ENCODE measurements around the gene RAI14.
A peak's percentile ranks its signal among the peaks of the same experiment; 100 is the strongest.

The RAI14 gene

DNA sequence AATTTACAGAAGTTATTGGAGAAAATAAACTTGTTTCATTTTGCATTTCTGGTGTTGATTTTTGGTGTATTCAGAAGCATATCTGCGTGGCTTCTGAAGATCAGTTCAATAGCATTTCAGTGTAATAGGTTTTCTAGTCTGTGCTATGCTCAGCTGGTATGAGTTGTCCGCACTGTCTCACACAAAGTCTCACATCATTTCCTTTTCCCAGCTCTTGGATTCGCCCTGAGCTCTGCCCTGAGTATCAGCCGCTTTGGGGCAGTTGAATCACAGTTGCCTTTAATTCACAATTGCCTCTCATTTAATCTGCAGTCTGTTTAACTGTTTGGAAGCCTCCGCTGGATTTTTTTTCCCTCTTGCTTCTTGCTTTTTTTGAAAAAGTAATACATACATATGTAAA lies 176.4 kb downstream of the RAI14 start:
- no peaks in the 10 kb centered on the region for H3K27me3 ChIP-seq (ENCODE audit: insufficient read depth, low read length)
- H3K36me3 ChIP-seq (ENCODE audit: insufficient read depth, low read length) = peaks cover 62% of the 10 kb centered on the region
- 89% methylated on average over 4 of the region's 5 CpGs for WGBS
- H3K9ac ChIP-seq (ENCODE audit: low read depth, low read length) = no peak overlapping the region
- peaks cover 4% of the 10 kb centered on the region; the same call in 1 of the 2 replicates for H3K4me1 ChIP-seq (ENCODE audit: insufficient read depth, low read length)
- H3K27ac ChIP-seq (ENCODE audit: low read depth, low read length) = no peak overlapping the region
- H3K4me3 ChIP-seq (ENCODE audit: low read length) = no peak overlapping the region
- no peaks in the 10 kb centered on the region for H3K9me3 ChIP-seq (ENCODE audit: insufficient read depth, low read depth, low read length)

GRCh38 chr5:34833090-34833489 lies 177.0 kb downstream of the RAI14 start:
- no peak overlapping the region for H3K4me3 ChIP-seq (ENCODE audit: low read length)
- H3K4me1 ChIP-seq (ENCODE audit: insufficient read depth, low read length) = peaks cover 4% of the 10 kb centered on the region; the same call in 1 of the 2 replicates
- whole genome bisulfite sequencing = no CpG with 5 or more reads among the region's 1 CpG
- no peaks in the 10 kb centered on the region for H3K27me3 ChIP-seq (ENCODE audit: insufficient read depth, low read length)
- H3K36me3 ChIP-seq (ENCODE audit: insufficient read depth, low read length) = peaks cover 57% of the 10 kb centered on the region
- H3K9me3 ChIP-seq (ENCODE audit: insufficient read depth, low read depth, low read length) = no peaks in the 10 kb centered on the region
- no peak overlapping the region for H3K27ac ChIP-seq (ENCODE audit: low read depth, low read length)
- no peak overlapping the region for H3K9ac ChIP-seq (ENCODE audit: low read depth, low read length)

DNA sequence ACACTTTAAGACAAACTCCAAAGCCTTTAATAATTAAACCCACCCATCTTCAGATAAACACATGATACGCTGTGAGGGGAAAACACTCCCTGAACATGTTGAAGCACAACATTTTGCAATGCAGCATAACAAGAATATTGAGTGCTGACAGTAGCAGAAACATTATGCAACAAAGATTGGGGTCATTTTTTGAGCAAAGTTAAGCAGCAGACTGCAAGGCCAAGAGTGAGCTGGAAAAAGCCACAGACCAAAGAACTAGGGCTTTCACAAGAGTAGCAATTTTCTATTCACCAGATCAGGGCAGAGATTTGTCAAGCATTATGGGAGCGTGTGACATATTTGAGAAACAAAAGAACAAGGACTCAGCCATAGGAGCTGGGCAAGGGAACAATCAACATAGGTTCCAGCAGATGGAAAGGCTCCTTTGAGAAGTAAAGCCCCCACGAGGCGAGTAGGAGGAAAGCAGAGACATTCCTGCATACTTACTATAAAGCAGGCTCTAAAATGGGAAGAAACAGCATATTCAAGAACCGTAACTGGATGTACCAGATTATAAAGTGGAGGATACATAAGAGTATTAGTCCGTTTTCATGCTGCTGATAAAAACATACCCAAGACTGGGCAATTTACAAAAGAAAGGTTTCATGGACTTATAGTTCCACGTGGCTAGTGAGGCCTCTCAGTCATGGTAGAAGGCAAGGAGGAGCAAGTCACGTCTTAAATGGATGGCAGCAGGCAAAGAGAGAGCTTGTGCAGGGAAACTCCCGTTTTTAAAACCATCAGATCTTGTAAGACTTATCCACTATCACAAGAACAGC lies 178.1 kb downstream of the RAI14 start:
- Histone ChIP-seq H3K9ac (ENCODE audit: low read depth, low read length) (no peak overlapping the region), H3K27ac (ENCODE audit: low read depth, low read length) (peak overlapping the region; percentile 21; the same call in 1 of the 2 replicates), H3K4me3 (ENCODE audit: low read length) (no peak overlapping the region), H3K4me1 (ENCODE audit: insufficient read depth, low read length) (peaks cover 4% of the 10 kb centered on the region; the same call in 1 of the 2 replicates), H3K27me3 (ENCODE audit: insufficient read depth, low read length) (no peaks in the 10 kb centered on the region), H3K9me3 (ENCODE audit: insufficient read depth, low read depth, low read length) (no peaks in the 10 kb centered on the region), H3K36me3 (ENCODE audit: insufficient read depth, low read length) (peaks cover 47% of the 10 kb centered on the region)
- WGBS = 76% methylated on average over 9 of the region's 9 CpGs

- Histone ChIP-seq H3K4me3 (ENCODE audit: low read length) (no peak overlapping the region), H3K9me3 (ENCODE audit: insufficient read depth, low read depth, low read length) (no peaks in the 10 kb centered on the region), H3K27ac (ENCODE audit: low read depth, low read length) (no peak overlapping the region), H3K27me3 (ENCODE audit: insufficient read depth, low read length) (no peaks in the 10 kb centered on the region), H3K9ac (ENCODE audit: low read depth, low read length) (no peak overlapping the region), H3K36me3 (ENCODE audit: insufficient read depth, low read length) (peaks cover 42% of the 10 kb centered on the region), H3K4me1 (ENCODE audit: insufficient read depth, low read length) (peaks cover 4% of the 10 kb centered on the region; the same call in 1 of the 2 replicates)
- 100% methylated on average over 1 of the region's 1 CpG for WGBS
Observed at GRCh38 chr5:34834794-34835089, 178.6 kb downstream of the RAI14 start.

DNA sequence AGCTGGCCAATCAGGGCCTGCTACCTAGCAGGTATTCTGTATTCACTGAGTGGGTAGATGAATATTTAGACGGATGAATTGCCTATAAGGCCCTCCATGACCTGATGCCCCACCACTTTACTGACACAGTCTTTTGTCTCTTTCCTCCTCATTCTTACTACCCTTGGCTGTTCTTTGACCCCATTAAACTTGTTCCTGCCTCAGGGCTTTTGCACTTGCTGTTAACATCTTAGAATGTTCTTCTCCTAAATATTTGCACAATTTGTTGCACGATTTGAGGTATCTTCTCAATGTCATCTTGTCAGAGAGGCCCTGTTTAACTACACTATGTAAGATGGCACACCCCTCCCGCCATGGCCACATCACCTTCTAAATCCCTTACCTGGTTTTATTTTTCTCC lies 179.5 kb downstream of the RAI14 start:
- H3K9me3 ChIP-seq (ENCODE audit: insufficient read depth, low read depth, low read length) = no peaks in the 10 kb centered on the region
- H3K9ac ChIP-seq (ENCODE audit: low read depth, low read length) = no peak overlapping the region
- WGBS = 92% methylated on average over 3 of the region's 3 CpGs
- peaks cover 4% of the 10 kb centered on the region; the same call in 1 of the 2 replicates for H3K4me1 ChIP-seq (ENCODE audit: insufficient read depth, low read length)
- H3K4me3 ChIP-seq (ENCODE audit: low read length) = no peak overlapping the region
- H3K36me3 ChIP-seq (ENCODE audit: insufficient read depth, low read length) = peaks cover 32% of the 10 kb centered on the region
- no peaks in the 10 kb centered on the region for H3K27me3 ChIP-seq (ENCODE audit: insufficient read depth, low read length)
- no peak overlapping the region for H3K27ac ChIP-seq (ENCODE audit: low read depth, low read length)

- peak within 1 kb of the TSS; percentile 80 for H3K4me3 ChIP-seq (ENCODE audit: low read length)
- 0 out of 2 replicates have a peak, but pooled peaks cover 3% of the 10 kb centered on the region for H3K9me3 ChIP-seq (ENCODE audit: insufficient read depth, low read depth, low read length)
- peaks cover under 1% of the 10 kb centered on the region; the same call in 1 of the 2 replicates for H3K4me1 ChIP-seq (ENCODE audit: insufficient read depth, low read length)
- peak within 1 kb of the TSS; percentile 72 for H3K9ac ChIP-seq (ENCODE audit: low read depth, low read length)
- peak within 1 kb of the TSS; percentile 38 for H3K27ac ChIP-seq (ENCODE audit: low read depth, low read length)
- WGBS = 2% methylated on average over 73 of the region's 73 CpGs
- H3K36me3 ChIP-seq (ENCODE audit: insufficient read depth, low read length) = no peaks in the 10 kb centered on the region
- no peaks in the 10 kb centered on the region for H3K27me3 ChIP-seq (ENCODE audit: insufficient read depth, low read length)
Observed at GRCh38 chr5:34838785-34839714, 182.9 kb downstream of the RAI14 start, which contains the start of gene TTC23L. Gene TTC23L, plus strand, starts transcription at chr5:34839164. Its CDS starts 1,508 bp downstream, at chr5:34840672.

- H3K36me3 ChIP-seq (ENCODE audit: insufficient read depth, low read length) = no peaks in the 10 kb centered on the region
- no peak overlapping the region for H3K9ac ChIP-seq (ENCODE audit: low read depth, low read length)
- no peaks in the 10 kb centered on the region for H3K4me1 ChIP-seq (ENCODE audit: insufficient read depth, low read length)
- no peaks in the 10 kb centered on the region for H3K27me3 ChIP-seq (ENCODE audit: insufficient read depth, low read length)
- WGBS = 100% methylated on average over 2 of the region's 2 CpGs
- H3K27ac ChIP-seq (ENCODE audit: low read depth, low read length) = no peak overlapping the region
- H3K4me3 ChIP-seq (ENCODE audit: low read length) = no peak overlapping the region
- 0 out of 2 replicates have a peak, but pooled peaks cover 3% of the 10 kb centered on the region for H3K9me3 ChIP-seq (ENCODE audit: insufficient read depth, low read depth, low read length)
Observed at GRCh38 chr5:34841816-34842215, 185.7 kb downstream of the RAI14 start.

- Histone ChIP-seq H3K4me3 (ENCODE audit: low read length) (no peak overlapping the region), H3K9ac (ENCODE audit: low read depth, low read length) (no peak overlapping the region), H3K9me3 (ENCODE audit: insufficient read depth, low read depth, low read length) (0 out of 2 replicates have a peak, but pooled peaks cover 3% of the 10 kb centered on the region), H3K36me3 (ENCODE audit: insufficient read depth, low read length) (no peaks in the 10 kb centered on the region), H3K27ac (ENCODE audit: low read depth, low read length) (no peak overlapping the region), H3K4me1 (ENCODE audit: insufficient read depth, low read length) (no peaks in the 10 kb centered on the region), H3K27me3 (ENCODE audit: insufficient read depth, low read length) (no peaks in the 10 kb centered on the region)
- 96% methylated on average over 7 of the region's 7 CpGs for WGBS
Observed at GRCh38 chr5:34842554-34842953, 186.4 kb downstream of the RAI14 start.

GRCh38 chr5:34843497-34843896 lies 187.4 kb downstream of the RAI14 start:
- no peak overlapping the region for H3K4me3 ChIP-seq (ENCODE audit: low read length)
- H3K9me3 ChIP-seq (ENCODE audit: insufficient read depth, low read depth, low read length) = 0 out of 2 replicates have a peak, but pooled peaks cover 3% of the 10 kb centered on the region
- 88% methylated on average over 1 of the region's 2 CpGs for WGBS
- no peak overlapping the region for H3K27ac ChIP-seq (ENCODE audit: low read depth, low read length)
- H3K27me3 ChIP-seq (ENCODE audit: insufficient read depth, low read length) = no peaks in the 10 kb centered on the region
- no peak overlapping the region for H3K9ac ChIP-seq (ENCODE audit: low read depth, low read length)
- no peaks in the 10 kb centered on the region for H3K4me1 ChIP-seq (ENCODE audit: insufficient read depth, low read length)
- H3K36me3 ChIP-seq (ENCODE audit: insufficient read depth, low read length) = no peaks in the 10 kb centered on the region

GRCh38 chr5:34844106-34844505 lies 188.0 kb downstream of the RAI14 start:
- 88% methylated on average over 3 of the region's 3 CpGs for WGBS

GRCh38 chr5:34844999-34845398 lies 188.9 kb downstream of the RAI14 start:
- WGBS = 70% methylated on average over 4 of the region's 4 CpGs

More at GRCh38 chr5:34844106-34844505, 188.0 kb downstream of the RAI14 start:
- H3K27me3 ChIP-seq (ENCODE audit: insufficient read depth, low read length) = no peaks in the 10 kb centered on the region
- no peaks in the 10 kb centered on the region for H3K4me1 ChIP-seq (ENCODE audit: insufficient read depth, low read length)
- H3K36me3 ChIP-seq (ENCODE audit: insufficient read depth, low read length) = no peaks in the 10 kb centered on the region
- H3K27ac ChIP-seq (ENCODE audit: low read depth, low read length) = no peak overlapping the region
- H3K4me3 ChIP-seq (ENCODE audit: low read length) = no peak overlapping the region
- 0 out of 2 replicates have a peak, but pooled peaks cover 3% of the 10 kb centered on the region for H3K9me3 ChIP-seq (ENCODE audit: insufficient read depth, low read depth, low read length)
- no peak overlapping the region for H3K9ac ChIP-seq (ENCODE audit: low read depth, low read length)

More at GRCh38 chr5:34844999-34845398, 188.9 kb downstream of the RAI14 start:
- H3K27ac ChIP-seq (ENCODE audit: low read depth, low read length) = no peak overlapping the region
- H3K4me1 ChIP-seq (ENCODE audit: insufficient read depth, low read length) = no peaks in the 10 kb centered on the region
- H3K9ac ChIP-seq (ENCODE audit: low read depth, low read length) = no peak overlapping the region
- H3K27me3 ChIP-seq (ENCODE audit: insufficient read depth, low read length) = no peaks in the 10 kb centered on the region
- H3K9me3 ChIP-seq (ENCODE audit: insufficient read depth, low read depth, low read length) = 0 out of 2 replicates have a peak, but pooled peaks cover 3% of the 10 kb centered on the region
- H3K4me3 ChIP-seq (ENCODE audit: low read length) = no peak overlapping the region
- H3K36me3 ChIP-seq (ENCODE audit: insufficient read depth, low read length) = no peaks in the 10 kb centered on the region

Measured in HUES64 (cell line).